Glomerular visceral epithelial cell (primary cell): Measurements from ENCODE around the gene FMN2.

Experiments used
- DNase-seq: peaks from one replicate; pipeline ENCODE4 v3.0.0-alpha.2; 2016; ENCODE audit errors: extremely low spot score

FMN2 gene

GRCh38 chr1:240198376-240198775 lies 106.7 kb downstream of the FMN2 start:
- DNase-seq = no peak

- no peak for DNase-seq
Measured at GRCh38 chr1:240199758-240200645, 108.3 kb downstream of the FMN2 start.

- DNase-seq = no peak
Measured at GRCh38 chr1:240201931-240202330, 110.2 kb downstream of the FMN2 start.

GRCh38 chr1:240207073-240207709 lies 115.5 kb downstream of the FMN2 start:
- DNase-seq = no peak

GRCh38 chr1:240210026-240210425 lies 118.3 kb downstream of the FMN2 start:
- DNase-seq = no peak

GRCh38 chr1:240212556-240212955 lies 120.9 kb downstream of the FMN2 start:
- no peak for DNase-seq

- DNase-seq = no peak
Measured at GRCh38 chr1:240217403-240217802, 125.7 kb downstream of the FMN2 start.

- DNase-seq = no peak
Measured at GRCh38 chr1:240219104-240219503, 127.4 kb downstream of the FMN2 start.

- DNase-seq = no peak
Measured at GRCh38 chr1:240226102-240226501, 134.4 kb downstream of the FMN2 start.

- DNase-seq = no peak
Measured at GRCh38 chr1:240230816-240231215, 139.1 kb downstream of the FMN2 start.

GRCh38 chr1:240232530-240232929 lies 140.8 kb downstream of the FMN2 start:
- DNase-seq = peak; percentile 6

- peak; percentile 25 for DNase-seq
Measured at GRCh38 chr1:240234485-240235210, 143.0 kb downstream of the FMN2 start.

GRCh38 chr1:240235521-240236288 lies 144.0 kb downstream of the FMN2 start:
- no peak for DNase-seq

GRCh38 chr1:240237305-240237721 lies 145.6 kb downstream of the FMN2 start:
- DNase-seq = no peak

GRCh38 chr1:240239309-240239708 lies 147.6 kb downstream of the FMN2 start:
- no peak for DNase-seq

- DNase-seq = no peak
Measured at GRCh38 chr1:240241278-240241677, 149.6 kb downstream of the FMN2 start.

GRCh38 chr1:240242601-240243144 lies 151.0 kb downstream of the FMN2 start:
- DNase-seq = peak; percentile 42

GRCh38 chr1:240244968-240245628 lies 153.4 kb downstream of the FMN2 start:
- DNase-seq = no peak

GRCh38 chr1:240245629-240246020 lies 153.9 kb downstream of the FMN2 start:
- no peak for DNase-seq

GRCh38 chr1:240247899-240248298 lies 156.2 kb downstream of the FMN2 start:
- no peak for DNase-seq

GRCh38 chr1:240254006-240254405 lies 162.3 kb downstream of the FMN2 start:
- DNase-seq = no peak
